Measurements from ENCODE around the gene ENO4.

GRCh38 chr10:116800286-116800929, 48.9 kb upstream of the ENO4 start:
- TF ChIP-seq RAD51 (IDR thresholded peaks at IDR 0.05; ENCODE audit: borderline replicate concordance, low read depth) (no peak), ZBTB7A (IDR thresholded peaks at IDR 0.05; ENCODE audit: borderline replicate concordance, control insufficient read depth, low read depth, low read length) (no peak), CHD2 (IDR thresholded peaks at IDR 0.05; ENCODE audit: low read depth, low read length) (no peak), POLR2H (tag; IDR thresholded peaks at IDR 0.05; ENCODE audit: low read depth) (no peak), ARNT (IDR thresholded peaks at IDR 0.05) (no peak), ZNF785 (CRISPR knock-in tag; IDR thresholded peaks at IDR 0.05) (no peak), RUNX1 (IDR thresholded peaks at IDR 0.05; ENCODE audit: low read depth) (no peak), CTCF (IDR thresholded peaks at IDR 0.05 in 2 of 3, conservative IDR thresholded peaks at IDR 0.05 in 1 of 3; ENCODE audit: insufficient read depth in 2 of 3, low read depth in 1 of 3, low read length in 3 of 3) (no peak)
